NCI-H1417 treated with DMSO at 0.1 percent for 48 hours (cell line): ENCODE measurements around the gene HEPACAM.

Source experiments
- DNase-seq: peaks from one replicate; lab custom pipeline; 2025; lab: John Stamatoyannopoulos, UW

HEPACAM gene

GRCh38 chr11:124884869-124885479, 50.9 kb downstream of the HEPACAM start:
- DNase-seq, result no peak

GRCh38 chr11:124884340-124884739, 51.5 kb downstream of the HEPACAM start:
- no peak for DNase-seq

GRCh38 chr11:124882339-124883071, 53.3 kb downstream of the HEPACAM start:
- no peak for DNase-seq

GRCh38 chr11:124880958-124881357, 54.9 kb downstream of the HEPACAM start:
- DNase-seq, result no peak

GRCh38 chr11:124880290-124880611, 55.6 kb downstream of the HEPACAM start:
- DNase-seq, result no peak

GRCh38 chr11:124879493-124880289, 56.2 kb downstream of the HEPACAM start:
- no peak for DNase-seq

GRCh38 chr11:124878759-124879492, 56.9 kb downstream of the HEPACAM start:
- DNase-seq, result no peak

GRCh38 chr11:124877910-124878758, 57.7 kb downstream of the HEPACAM start:
- DNase-seq, result no peak

GRCh38 chr11:124877631-124877909, 58.3 kb downstream of the HEPACAM start:
- no peak for DNase-seq

GRCh38 chr11:124876818-124877630, 58.8 kb downstream of the HEPACAM start:
- DNase-seq, result no peak

- peak; percentile 30 for DNase-seq
These were observed 59.7 kb downstream of the HEPACAM start for GRCh38 chr11:124875943-124876817.

- DNase-seq, result no peak
These were observed 60.4 kb downstream of the HEPACAM start for GRCh38 chr11:124875401-124875800.

GRCh38 chr11:124874571-124875255, 61.1 kb downstream of the HEPACAM start:
- no peak for DNase-seq

- DNase-seq, result no peak
These were observed 61.9 kb downstream of the HEPACAM start for GRCh38 chr11:124873951-124874350.

- DNase-seq, result no peak
These were observed 63.1 kb downstream of the HEPACAM start for GRCh38 chr11:124872741-124873140.

- DNase-seq, result no peak
These were observed 63.6 kb downstream of the HEPACAM start for GRCh38 chr11:124872280-124872679.

- DNase-seq, result no peak
These were observed 65.4 kb downstream of the HEPACAM start for GRCh38 chr11:124870430-124870829.

GRCh38 chr11:124869856-124870387, 65.9 kb downstream of the HEPACAM start:
- DNase-seq, result no peak

GRCh38 chr11:124869331-124869730, 66.5 kb downstream of the HEPACAM start:
- DNase-seq, result no peak
